HG03521 (cell line): ENCODE results near the gene PDE5A.

Experiments
- ATAC-seq: cut with Tn5 transposase; IDR thresholded peaks from one replicate; pipeline ENCODE4 v1.9.1; 2021; ENCODE audit warnings: mild to moderate bottlenecking, moderate library complexity; ENCODE audit not compliant: unreplicated experiment

The PDE5A gene

GRCh38 chr4:119525005-119525749 lies 103.4 kb downstream of the PDE5A start:
- ATAC-seq, result no peak

GRCh38 chr4:119523399-119523798 lies 105.2 kb downstream of the PDE5A start:
- ATAC-seq, result no peak

GRCh38 chr4:119521268-119521667 lies 107.3 kb downstream of the PDE5A start:
- no peak for ATAC-seq

- no peak for ATAC-seq
Measured at GRCh38 chr4:119518915-119519410, 109.6 kb downstream of the PDE5A start.

- ATAC-seq, result no peak
Measured at GRCh38 chr4:119518230-119518892, 110.2 kb downstream of the PDE5A start.

- ATAC-seq, result no peak
Measured at GRCh38 chr4:119517361-119518229, 111.0 kb downstream of the PDE5A start.

GRCh38 chr4:119512398-119512797 lies 116.2 kb downstream of the PDE5A start:
- no peak for ATAC-seq

GRCh38 chr4:119510395-119511149 lies 118.0 kb downstream of the PDE5A start:
- ATAC-seq, result no peak

- ATAC-seq, result no peak
Measured at GRCh38 chr4:119508281-119508680, 120.3 kb downstream of the PDE5A start.

GRCh38 chr4:119506806-119507205 lies 121.8 kb downstream of the PDE5A start:
- ATAC-seq, result no peak

- no peak for ATAC-seq
Measured at GRCh38 chr4:119504616-119505015, 124.0 kb downstream of the PDE5A start.

- ATAC-seq, result no peak
Measured at GRCh38 chr4:119501740-119502139, 126.9 kb downstream of the PDE5A start.

GRCh38 chr4:119498527-119498926 lies 130.1 kb downstream of the PDE5A start:
- ATAC-seq, result no peak

- ATAC-seq, result no peak
Measured at GRCh38 chr4:119493886-119494285, 134.7 kb downstream of the PDE5A start.

GRCh38 chr4:119493419-119493818 lies 135.2 kb downstream of the PDE5A start:
- ATAC-seq, result no peak

GRCh38 chr4:119490335-119490734 lies 138.3 kb downstream of the PDE5A start:
- ATAC-seq, result no peak

- ATAC-seq, result no peak
Measured at GRCh38 chr4:119489305-119489704, 139.3 kb downstream of the PDE5A start.

- ATAC-seq, result no peak
Measured at GRCh38 chr4:119480331-119480730, 148.3 kb downstream of the PDE5A start.

GRCh38 chr4:119479835-119480234 lies 148.8 kb downstream of the PDE5A start:
- no peak for ATAC-seq

- ATAC-seq, result no peak
Measured at GRCh38 chr4:119479180-119479808, 149.3 kb downstream of the PDE5A start.
